Calu3 (cell line): ENCODE results near the gene RFTN1. TPM values are rescaled to one million over a fixed set of nuclear protein-coding genes. Genes with fewer than 3 reads are reported as not detected.

Source experiments
- BruUV-seq: library from RNA; stranded (reverse); fragments of 400-500 nt; replicated peaks from 2 replicates; lab custom pipeline; 2021; lab: Mats Ljungman, UMichigan
- CTCF ChIA-PET: fragments of 300-600 bp; sonication (Branson Sonifier 250); formaldehyde crosslinking; loops from one replicate; lab custom pipeline; 2022; ENCODE audit warnings: antibody characterized with exemption; lab: Charles Lee
- DNase-seq: peaks from one replicate; pipeline ENCODE4 v3.0.0; 2022
- H3K27ac Mint-ChIP-seq: one replicate; pipeline ENCODE4 v1.8.0; 2022; ENCODE audit warnings: mixed read lengths; ENCODE audit not compliant: unreplicated experiment
- H3K27me3 Mint-ChIP-seq: one replicate; pipeline ENCODE4 v1.8.0; 2022; ENCODE audit warnings: mixed read lengths; ENCODE audit not compliant: unreplicated experiment
- H3K36me3 Mint-ChIP-seq: one replicate; pipeline ENCODE4 v1.8.0; 2022; ENCODE audit warnings: mild to moderate bottlenecking, moderate library complexity, mixed read lengths; ENCODE audit not compliant: insufficient read depth, unreplicated experiment
- H3K4me1 Mint-ChIP-seq: one replicate; pipeline ENCODE4 v1.8.0; 2022; ENCODE audit warnings: mild to moderate bottlenecking, low read depth, mixed read lengths; ENCODE audit not compliant: unreplicated experiment
- H3K4me3 Mint-ChIP-seq: one replicate; pipeline ENCODE4 v1.8.0; 2022; ENCODE audit warnings: mild to moderate bottlenecking, low read depth, moderate library complexity, mixed read lengths; ENCODE audit not compliant: unreplicated experiment
- H3K9me3 Mint-ChIP-seq: one replicate; pipeline ENCODE4 v1.8.0; 2022; ENCODE audit warnings: low read depth, mixed read lengths; ENCODE audit not compliant: unreplicated experiment
- intact Hi-C: fragments of 100-400 bp; cut with micrococcal nuclease; formaldehyde crosslinking; loops from one replicate; pipeline ENCODE4 v1.10.0; 2022; ENCODE audit not compliant: unreplicated experiment
- total RNA-seq: library from RNA; stranded (reverse); gene quantifications from 2 replicates; pipeline ENCODE4 v1.2.3, GENCODE V29; 2022
- TF ChIP-seq, protein P1 (sequence below): fragments of 200-600 bp; IDR thresholded peaks from one replicate; pipeline ENCODE4 v1.8.0; 2022; ENCODE audit warnings: antibody characterized with exemption; ENCODE audit not compliant: unreplicated experiment

Gene RFTN1
- total RNA-seq, 1 experiment from 2014 or later = 1.6 TPM

DNA sequence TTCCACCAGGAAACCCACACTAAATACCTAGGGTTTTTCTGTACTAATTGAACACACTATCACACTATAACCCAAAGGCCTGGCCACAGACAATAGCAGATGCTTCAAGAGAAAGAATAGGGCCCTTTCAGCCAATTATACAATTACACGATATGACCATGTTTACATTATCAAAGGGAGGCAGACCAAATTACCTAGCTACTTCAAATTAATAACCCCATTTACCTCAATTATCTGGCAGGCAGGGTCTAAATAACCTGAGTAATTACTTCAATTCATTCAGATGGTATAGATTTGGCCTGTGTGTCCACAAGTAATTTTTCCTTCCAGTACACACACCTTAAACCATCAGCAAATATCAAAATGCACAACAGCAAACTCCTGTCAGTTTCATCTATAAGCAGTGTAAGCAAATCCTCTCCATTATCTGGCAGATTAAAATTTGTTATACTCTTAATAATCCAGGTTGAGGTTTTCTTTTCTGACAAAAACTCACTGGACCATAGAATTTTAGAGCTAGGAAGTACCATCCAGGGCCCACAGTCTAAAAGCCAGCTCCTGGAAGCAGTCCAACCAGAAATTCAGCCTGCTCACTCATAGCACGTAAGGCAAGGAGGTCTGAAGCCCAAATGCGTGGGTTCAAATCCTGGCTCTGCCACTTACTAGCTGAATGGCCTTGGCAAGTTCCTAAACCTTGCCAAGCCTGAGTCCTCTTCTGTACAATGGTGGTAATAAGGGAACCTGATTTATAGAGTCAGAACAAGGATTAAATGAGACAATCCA, 51.8 kb downstream of the RFTN1 start:
- no peak for DNase-seq
- Mint-ChIP-seq H3K27me3 (peaks cover 23% of the 10 kb centered on the region), H3K27ac (no peak overlapping the region), H3K4me3 (no peak overlapping the region), H3K36me3 (no peaks in the 10 kb centered on the region), H3K4me1 (no peaks in the 10 kb centered on the region), H3K9me3 (no peaks in the 10 kb centered on the region)
- TF ChIP-seq, protein P1, sequence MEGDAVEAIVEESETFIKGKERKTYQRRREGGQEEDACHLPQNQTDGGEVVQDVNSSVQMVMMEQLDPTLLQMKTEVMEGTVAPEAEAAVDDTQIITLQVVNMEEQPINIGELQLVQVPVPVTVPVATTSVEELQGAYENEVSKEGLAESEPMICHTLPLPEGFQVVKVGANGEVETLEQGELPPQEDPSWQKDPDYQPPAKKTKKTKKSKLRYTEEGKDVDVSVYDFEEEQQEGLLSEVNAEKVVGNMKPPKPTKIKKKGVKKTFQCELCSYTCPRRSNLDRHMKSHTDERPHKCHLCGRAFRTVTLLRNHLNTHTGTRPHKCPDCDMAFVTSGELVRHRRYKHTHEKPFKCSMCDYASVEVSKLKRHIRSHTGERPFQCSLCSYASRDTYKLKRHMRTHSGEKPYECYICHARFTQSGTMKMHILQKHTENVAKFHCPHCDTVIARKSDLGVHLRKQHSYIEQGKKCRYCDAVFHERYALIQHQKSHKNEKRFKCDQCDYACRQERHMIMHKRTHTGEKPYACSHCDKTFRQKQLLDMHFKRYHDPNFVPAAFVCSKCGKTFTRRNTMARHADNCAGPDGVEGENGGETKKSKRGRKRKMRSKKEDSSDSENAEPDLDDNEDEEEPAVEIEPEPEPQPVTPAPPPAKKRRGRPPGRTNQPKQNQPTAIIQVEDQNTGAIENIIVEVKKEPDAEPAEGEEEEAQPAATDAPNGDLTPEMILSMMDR = no peak
- intact Hi-C loops = no loop called here
- CTCF ChIA-PET = no interaction called here
- no TSS peak for BruUV-seq

DNA sequence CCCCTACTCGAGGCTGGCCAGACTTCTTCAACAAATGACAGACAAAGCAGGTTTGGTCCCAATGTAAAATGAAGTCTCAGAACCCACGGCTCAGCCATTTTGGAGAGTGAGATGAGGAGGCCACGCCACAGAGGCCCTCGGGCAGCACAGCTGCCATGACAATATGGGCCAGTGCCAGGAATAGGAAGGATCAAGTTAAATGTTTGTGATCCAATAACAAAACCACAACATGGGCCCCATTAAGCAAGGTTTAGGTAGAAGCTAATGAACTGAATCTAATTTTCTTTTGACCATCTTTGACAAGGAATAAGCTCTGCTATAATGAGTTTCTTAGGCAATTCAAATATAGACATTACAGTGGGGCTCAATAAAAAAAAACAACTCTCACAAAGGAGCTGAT, 52.6 kb downstream of the RFTN1 start:
- Mint-ChIP-seq H3K4me1 (no peaks in the 10 kb centered on the region), H3K36me3 (no peaks in the 10 kb centered on the region), H3K4me3 (no peak overlapping the region), H3K27ac (no peak overlapping the region), H3K9me3 (no peaks in the 10 kb centered on the region), H3K27me3 (peaks cover 23% of the 10 kb centered on the region)
- no peak for DNase-seq
- no TSS peak for BruUV-seq
- intact Hi-C loops = no loop called here
- TF ChIP-seq, protein P1 = no peak
- CTCF ChIA-PET = no interaction called here

DNA sequence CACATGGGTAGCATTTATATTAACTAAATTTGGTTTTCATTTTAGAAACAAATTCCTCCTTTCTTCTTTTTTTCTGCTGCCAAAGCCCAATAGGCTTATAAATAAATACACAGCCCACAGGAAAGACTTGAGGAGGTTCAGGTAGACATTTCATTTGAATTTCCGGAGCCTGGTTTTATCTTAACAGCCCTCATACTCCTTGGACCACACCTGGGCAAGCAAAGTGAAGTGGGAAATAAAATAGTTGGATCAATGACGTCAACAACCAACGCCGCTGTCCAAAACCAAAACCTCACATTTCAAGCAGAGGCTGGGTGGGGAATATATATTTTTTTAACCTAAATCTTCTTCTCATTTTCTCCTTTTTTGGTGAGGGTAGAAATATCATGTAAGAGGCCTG, 53.2 kb downstream of the RFTN1 start:
- no peaks in the 10 kb centered on the region for H3K9me3 Mint-ChIP-seq
- CTCF ChIA-PET = no interaction called here
- no peak overlapping the region for H3K4me3 Mint-ChIP-seq

DNA sequence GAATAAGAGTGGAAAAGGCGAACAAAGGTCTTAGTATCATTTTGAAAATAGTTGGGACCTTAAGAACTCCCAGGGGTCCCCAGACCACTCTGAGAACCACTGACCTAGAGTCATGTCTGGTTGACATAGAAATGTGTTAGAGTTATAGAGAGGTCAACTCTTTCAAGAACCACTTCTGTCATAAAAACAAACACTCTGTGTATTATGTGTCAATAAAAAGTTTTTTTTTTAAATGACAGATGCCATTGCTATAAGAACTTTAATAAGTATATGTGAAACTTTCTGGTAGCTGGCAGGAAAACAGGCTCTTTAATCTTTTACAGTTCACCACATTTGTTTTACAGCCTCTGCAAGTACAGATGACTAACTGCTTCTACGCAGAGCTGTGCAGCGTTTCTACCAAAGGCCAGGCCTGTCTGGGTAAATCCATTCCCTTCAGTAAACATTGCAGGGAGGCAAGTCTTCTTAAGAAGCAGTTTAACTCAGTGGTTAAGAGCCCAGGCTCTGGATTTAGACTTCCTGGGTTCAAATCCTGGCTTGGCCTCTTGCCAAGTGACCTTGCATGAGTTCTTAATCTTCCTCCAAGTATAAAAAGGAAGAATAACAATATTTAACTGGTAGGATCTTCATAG, 56.6 kb downstream of the RFTN1 start:
- BruUV-seq = no TSS peak
- no peaks in the 10 kb centered on the region for H3K36me3 Mint-ChIP-seq
- TF ChIP-seq, protein P1 = no peak
- H3K27me3 Mint-ChIP-seq = peaks cover 15% of the 10 kb centered on the region
- no peaks in the 10 kb centered on the region for H3K9me3 Mint-ChIP-seq
- no peaks in the 10 kb centered on the region for H3K4me1 Mint-ChIP-seq
- intact Hi-C loops = no loop called here
- CTCF ChIA-PET = no interaction called here
- no peak overlapping the region for H3K27ac Mint-ChIP-seq
- H3K4me3 Mint-ChIP-seq = no peak overlapping the region
- no peak for DNase-seq

More for the DNA sequence above, 53.2 kb downstream of the RFTN1 start:
- no TSS peak for BruUV-seq
- H3K36me3 Mint-ChIP-seq = no peaks in the 10 kb centered on the region
- H3K27ac Mint-ChIP-seq = no peak overlapping the region
- intact Hi-C loops = no loop called here
- no peak for DNase-seq
- peaks cover 23% of the 10 kb centered on the region for H3K27me3 Mint-ChIP-seq
- TF ChIP-seq, protein P1 = no peak
- no peaks in the 10 kb centered on the region for H3K4me1 Mint-ChIP-seq
